Fibroblast of gingiva (primary cell): ENCODE measurements around the gene MN1.

ENCODE experiments used
- DNase-seq: peaks from one replicate; pipeline ENCODE4 v3.0.0-alpha.2; 2011; ENCODE audit warnings: low read depth

The MN1 gene

GRCh38 chr22:27782088-27782487, 19.5 kb downstream of the MN1 start:
- no peak for DNase-seq

- DNase-seq = peak; percentile 62
Observed at GRCh38 chr22:27780161-27780575, 21.4 kb downstream of the MN1 start.

GRCh38 chr22:27779643-27780042, 21.9 kb downstream of the MN1 start:
- no peak for DNase-seq

DNA sequence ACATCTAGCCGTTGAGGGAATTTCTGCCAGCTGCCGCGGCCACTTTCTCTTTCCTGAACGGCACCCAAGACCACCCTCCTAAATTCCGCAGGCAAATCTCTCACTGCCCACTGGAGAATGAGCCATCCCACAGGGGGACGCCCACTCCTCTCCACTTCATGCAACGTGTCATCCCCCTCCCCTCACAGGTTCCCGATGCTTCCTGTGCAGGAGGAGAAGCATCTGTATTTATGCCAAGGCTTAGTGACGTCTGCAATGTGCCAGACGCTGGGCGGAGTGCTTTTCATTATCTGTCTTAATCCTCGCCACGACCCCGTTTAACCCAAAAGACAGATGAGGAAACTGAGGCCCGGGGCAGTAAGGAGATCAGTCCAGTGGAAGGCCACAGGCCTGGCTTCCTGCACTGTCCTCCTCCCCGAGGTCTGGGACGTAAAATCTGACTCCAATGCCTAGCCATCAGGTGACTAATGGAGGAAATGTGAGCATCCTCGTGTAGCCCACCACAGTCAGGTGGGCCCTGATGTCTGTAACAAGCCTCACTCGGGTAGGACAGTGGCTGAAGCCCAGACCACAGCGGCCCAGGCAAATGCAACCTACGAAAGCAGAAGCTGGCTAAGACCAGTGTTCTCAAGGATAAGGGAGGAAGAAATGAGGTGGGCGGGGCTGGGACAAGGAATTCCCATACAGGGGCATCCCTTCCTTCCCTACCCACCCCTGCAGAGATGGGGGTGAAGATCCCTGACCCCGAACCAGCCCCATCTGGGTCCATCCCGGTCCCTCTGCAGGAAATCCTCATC, 23.1 kb downstream of the MN1 start:
- DNase-seq = no peak

- DNase-seq = no peak
Observed at GRCh38 chr22:27777128-27777527, 24.4 kb downstream of the MN1 start.

GRCh38 chr22:27776650-27776958, 25.0 kb downstream of the MN1 start:
- peak; percentile 73 for DNase-seq

DNA sequence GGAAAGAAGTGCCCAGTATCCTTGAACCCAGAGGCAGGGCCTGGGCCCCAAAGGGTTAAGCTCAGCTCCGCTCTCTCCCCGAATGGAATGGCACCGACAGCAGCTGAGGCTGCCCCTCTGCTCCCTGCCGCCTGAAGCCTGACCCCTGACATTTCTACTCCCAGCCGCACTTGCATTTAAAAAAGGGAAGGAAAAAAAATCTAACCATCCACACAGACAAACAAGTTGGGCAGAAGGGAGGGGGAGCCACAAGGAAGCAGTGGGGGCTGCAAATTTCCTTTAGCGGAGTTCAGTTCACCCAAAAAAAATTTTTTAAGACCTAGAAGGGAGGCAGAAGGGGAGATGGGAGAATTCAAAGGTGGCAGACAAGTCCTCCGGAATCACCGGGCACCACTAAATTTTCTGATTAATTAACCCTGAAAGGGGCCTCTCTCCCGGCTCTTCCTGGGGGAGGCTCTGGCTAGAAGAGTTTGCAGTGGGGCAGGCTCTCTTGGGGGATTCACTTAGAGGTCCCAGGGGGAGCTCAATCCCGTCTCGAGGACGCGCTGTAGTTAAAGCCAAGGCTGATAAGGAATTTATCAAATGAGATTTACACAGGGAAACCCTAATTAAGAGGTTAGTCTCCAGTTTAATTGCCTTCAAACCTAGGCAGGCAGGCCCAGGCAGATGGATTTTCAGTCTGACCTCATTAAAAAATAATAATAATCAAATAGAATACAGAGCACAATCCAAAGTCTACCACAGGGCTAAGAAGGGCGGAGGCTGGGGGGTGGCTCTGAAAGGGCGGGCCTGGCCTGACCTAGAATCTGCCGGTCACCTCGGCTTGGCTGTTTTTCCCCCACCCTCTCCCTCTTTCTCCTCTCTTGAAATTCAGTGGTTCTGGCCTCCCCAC, 25.6 kb downstream of the MN1 start:
- DNase-seq = no peak

- DNase-seq = no peak
Observed at GRCh38 chr22:27775087-27775698, 26.4 kb downstream of the MN1 start.

DNA sequence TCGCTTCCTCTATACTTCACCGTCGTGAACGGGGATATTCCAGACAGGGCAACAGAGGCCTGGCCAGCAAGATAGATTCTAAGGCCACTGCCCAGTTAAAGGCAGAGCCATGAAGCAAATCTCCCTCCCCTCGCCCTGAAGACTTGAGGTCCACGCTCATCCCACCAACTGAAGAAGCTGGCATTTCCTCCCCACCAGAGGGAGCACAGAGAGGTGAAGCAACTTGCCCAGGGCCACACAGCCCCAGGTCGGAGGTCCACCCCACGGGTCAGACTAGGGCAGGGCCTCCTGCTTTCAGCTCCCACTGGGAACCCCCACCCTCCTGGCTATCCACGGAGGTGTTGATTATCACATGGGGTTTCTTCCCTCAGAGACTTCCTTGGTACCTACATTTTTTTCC, 27.4 kb downstream of the MN1 start:
- no peak for DNase-seq

GRCh38 chr22:27772984-27773498, 28.5 kb downstream of the MN1 start:
- no peak for DNase-seq

- no peak for DNase-seq
Observed at GRCh38 chr22:27772081-27772983, 29.2 kb downstream of the MN1 start.

DNA sequence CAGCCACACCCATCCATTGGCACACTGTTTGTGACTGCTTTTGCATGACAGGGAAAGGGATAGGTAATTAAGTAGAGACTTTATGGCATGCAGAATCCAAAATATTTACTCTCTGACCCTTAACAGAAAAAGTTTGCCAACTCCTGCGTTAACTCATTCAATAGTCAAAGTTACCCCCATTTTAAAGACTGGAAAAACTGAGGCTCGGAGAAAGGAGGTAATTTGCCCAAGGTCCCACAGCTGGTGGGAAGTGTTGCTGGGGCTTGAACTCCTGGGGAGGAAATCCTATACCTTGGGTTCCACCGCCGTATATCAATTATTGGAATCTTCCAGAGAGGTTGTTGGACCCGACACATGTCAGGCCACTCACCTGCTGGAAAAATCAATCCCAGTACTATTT, 29.9 kb downstream of the MN1 start:
- DNase-seq = no peak

DNA sequence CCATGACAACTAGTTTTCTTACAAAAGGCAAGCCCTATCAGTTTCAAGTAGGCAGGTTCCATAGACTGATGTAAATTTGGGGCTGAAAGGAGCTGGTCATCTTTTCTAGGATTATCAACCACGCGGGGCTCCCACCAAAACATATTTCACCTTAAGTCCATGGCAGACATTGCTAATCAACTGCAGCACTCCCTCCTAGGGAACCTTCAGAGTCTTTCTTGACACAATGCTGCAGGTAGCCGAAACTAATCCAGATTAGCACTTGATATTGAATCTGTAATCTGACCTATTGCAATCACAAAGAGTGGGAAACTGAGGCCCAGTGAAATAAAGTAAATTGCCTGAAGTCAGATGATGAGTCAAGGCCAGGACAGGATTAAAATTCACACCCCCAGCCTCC, 32.5 kb downstream of the MN1 start:
- no peak for DNase-seq

DNA sequence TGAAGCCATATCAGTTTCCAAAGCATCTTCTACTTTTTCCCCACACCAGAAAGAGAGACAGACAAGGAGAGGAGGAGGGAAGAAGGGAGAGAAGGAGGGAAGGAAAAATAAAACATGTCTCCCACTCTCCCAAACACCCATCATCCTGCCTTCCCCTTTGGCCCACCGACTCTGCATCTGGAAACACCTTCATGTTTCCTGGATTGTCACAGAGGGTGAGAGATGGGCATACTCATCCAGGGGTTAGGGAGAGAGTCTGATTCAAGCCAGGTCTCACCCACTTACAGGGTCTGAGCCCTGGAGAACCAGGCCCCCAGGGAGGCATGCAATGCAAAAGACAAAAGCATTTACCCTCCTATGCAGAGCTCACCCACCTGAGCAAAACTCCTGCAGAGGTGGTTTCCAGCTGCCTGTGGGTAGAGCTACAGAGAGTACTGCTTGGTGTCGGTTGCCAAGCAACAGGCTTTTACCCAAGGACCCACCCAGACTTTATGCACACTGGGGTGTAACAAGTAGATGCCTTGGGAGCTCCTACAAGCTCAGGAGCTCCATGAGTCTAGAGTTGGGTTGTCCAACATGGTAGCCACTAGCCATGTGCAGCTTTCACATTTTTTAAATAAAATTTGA, 33.4 kb downstream of the MN1 start:
- DNase-seq = no peak

GRCh38 chr22:27766679-27767078, 34.9 kb downstream of the MN1 start:
- DNase-seq = no peak

DNA sequence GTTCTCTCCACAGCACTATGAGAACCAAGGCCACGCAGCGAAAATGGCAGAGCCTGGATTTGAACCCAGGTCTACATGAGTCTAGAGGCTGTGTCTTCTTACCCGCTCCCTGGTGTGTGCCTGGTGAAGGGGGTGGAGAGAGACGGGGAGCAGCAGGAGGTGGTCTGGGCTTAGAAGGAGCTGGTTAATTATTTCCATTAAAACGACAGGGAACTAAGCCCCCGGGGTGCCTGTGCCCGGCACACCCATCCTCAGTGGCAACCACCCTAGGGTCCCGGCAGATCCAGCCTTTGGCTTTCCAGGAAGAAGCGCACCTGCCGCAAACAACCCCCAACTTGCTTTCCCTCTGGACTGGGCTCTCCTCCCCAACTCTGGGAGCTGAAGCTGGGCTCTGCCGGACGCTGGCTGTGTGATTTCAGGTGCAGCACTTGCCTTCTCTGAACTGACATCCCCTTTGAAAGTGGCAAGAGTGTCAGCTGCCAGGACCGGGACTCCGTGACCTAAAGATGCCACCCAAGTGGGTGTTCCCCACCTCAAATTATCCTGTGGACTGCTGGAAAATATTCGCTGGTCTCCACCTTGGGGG, 35.8 kb downstream of the MN1 start:
- no peak for DNase-seq

GRCh38 chr22:27764722-27765236, 36.8 kb downstream of the MN1 start:
- no peak for DNase-seq

DNA sequence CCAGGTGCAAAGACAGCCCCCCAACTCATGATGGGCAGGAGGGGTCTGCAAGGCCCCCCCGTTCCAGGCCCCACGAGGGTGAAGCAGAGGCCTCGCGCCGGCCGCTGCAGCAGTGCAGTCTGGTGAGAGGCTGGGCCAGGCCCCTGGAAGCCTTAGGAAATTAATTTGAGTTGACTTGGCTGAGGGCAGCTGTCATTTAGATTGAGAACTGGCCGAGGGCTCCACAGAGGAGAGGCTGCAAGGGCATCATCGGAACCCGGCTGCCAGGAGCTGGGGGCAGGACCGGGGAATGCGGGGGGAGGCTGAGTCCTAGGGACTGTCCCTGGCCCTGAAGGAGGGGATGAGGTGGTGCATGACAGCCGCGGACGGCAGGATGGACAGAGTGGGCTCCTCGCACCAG, 39.9 kb downstream of the MN1 start:
- no peak for DNase-seq

DNA sequence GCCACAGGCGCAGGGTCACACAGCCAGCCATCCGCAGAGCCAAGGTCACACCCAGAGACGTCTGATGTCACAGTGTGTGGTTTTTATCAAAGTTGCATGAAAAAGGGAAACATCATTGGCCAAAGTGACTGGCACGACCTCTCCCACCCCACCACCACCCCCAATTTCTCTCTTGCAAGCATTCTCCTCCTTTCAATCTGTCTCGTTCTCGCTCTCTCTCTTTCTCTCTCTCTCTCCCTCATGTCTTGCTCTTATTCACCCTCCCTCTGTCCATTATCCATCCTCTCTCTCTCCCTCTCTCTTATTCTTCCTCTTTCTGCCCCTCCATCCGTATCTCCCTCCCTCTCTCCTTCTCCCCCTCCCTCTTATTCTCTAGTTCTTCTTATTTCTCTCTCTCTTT, 40.6 kb downstream of the MN1 start:
- no peak for DNase-seq

DNA sequence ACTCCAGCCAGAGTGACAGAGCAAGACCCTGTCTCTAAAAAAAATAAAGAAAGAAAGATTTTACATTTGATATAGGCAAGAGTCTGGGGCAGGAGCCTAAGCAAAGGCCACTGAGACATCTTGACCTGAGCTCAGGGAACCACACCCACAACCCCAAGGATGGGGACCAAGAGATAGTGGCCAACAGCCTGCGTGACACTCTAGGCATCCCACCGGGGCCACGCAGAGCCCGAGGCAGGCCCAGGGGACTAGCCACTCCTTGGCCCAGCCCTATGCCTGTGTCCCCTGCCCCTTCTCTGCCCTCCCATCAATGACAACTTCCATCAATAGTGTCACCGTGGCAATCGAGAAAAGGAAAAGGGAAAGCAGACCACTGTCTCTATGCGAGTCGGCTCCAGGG, 41.1 kb downstream of the MN1 start:
- DNase-seq = no peak
